HepG2 (cell line): ENCODE results near the gene ALDH3B1. TPM values are rescaled to one million over a fixed set of nuclear protein-coding genes. Genes with fewer than 3 reads are reported as not detected.

ENCODE experiments used
- ATAC-seq: fragments of 200-7000 bp; cut with Tn5 transposase; 3 replicates; pipeline ENCODE4 v1.9.1; 2020; ENCODE audit warnings: mild to moderate bottlenecking, moderate library complexity
- BruUV-seq: library from RNA; stranded (reverse); fragments of 400-500 nt; replicated peaks from 2 replicates; lab custom pipeline; 2021; lab: Mats Ljungman, UMichigan
- CTCF ChIA-PET: fragments of 300-600 bp; formaldehyde crosslinking; extraction: SDS; loops from one replicate; lab custom pipeline; 2021; ENCODE audit warnings: low total read pairs, inconsistent platforms, low intra/inter-chr PET ratio; lab: Yijun Ruan, JAX
- POLR2A ChIA-PET: fragments of 350-600 bp; sonication (Branson Sonifier 250); formaldehyde crosslinking; loops from one replicate; lab custom pipeline; 2020; ENCODE audit warnings: antibody characterized with exemption, inconsistent platforms; lab: Yijun Ruan, JAX
- DNase-seq: peaks from one replicate; pipeline ENCODE4 v3.0.0-alpha.2; 2015; ENCODE audit warnings: low spot score
- FAIRE-seq: peaks from 3 replicates; lab custom pipeline; 2011; peaks lifted over from hg19 to GRCh38; lab: Jason Lieb, UNC
- H2AFZ ChIP-seq: one replicate; pipeline ENCODE4 v1.6.1; 2011; ENCODE audit warnings: low read length, inconsistent platforms
- H3K27ac ChIP-seq: fragments of 300-600 bp; 3 replicates; pipeline ENCODE4 v1.8.0; 2011; ENCODE audit warnings: mixed run types, mild to moderate bottlenecking, mixed read lengths, low read length, inconsistent platforms; ENCODE audit not compliant: insufficient read depth; ENCODE audit errors: extremely low read length
- H3K27me3 ChIP-seq, 2 experiments: fragments of 200-600 bp in 1 of 2; 2 replicates in 1 of 2; 3 replicates in 1 of 2; pipeline versions ENCODE4 v1.6.0 to v1.8.0; 2011; ENCODE audit warnings: low read length in 2 of 2, mild to moderate bottlenecking in 2 of 2, moderate library complexity in 2 of 2, inconsistent platforms in 1 of 2; ENCODE audit not compliant: insufficient read depth in 2 of 2, control insufficient read depth in 1 of 2
- H3K36me3 ChIP-seq, 2 experiments: fragments of 200-600 bp in 1 of 2; replicated peaks in 1 of 2; 2 replicates in 1 of 2; 3 replicates in 1 of 2; pipeline versions ENCODE4 v1.5.1 to v1.8.0; 2011; ENCODE audit warnings: low read length in 2 of 2, inconsistent platforms in 1 of 2; ENCODE audit not compliant: insufficient read depth in 2 of 2, control insufficient read depth in 1 of 2
- H3K4me1 ChIP-seq: 2 replicates; pipeline ENCODE4 v1.5.1; 2012; ENCODE audit warnings: low read length, inconsistent platforms; ENCODE audit not compliant: insufficient read depth
- H3K4me2 ChIP-seq: 2 replicates; pipeline ENCODE4 v1.6.0; 2011; ENCODE audit warnings: low read depth, low read length, inconsistent platforms
- H3K4me3 ChIP-seq, 3 experiments: fragments of 200-600 bp in 1 of 3; sonication (generic), shearing (Covaris generic) in 1 of 3; replicated peaks in 1 of 3; 2 replicates each; pipeline ENCODE4 v1.5.1; 2011 to 2016; ENCODE audit warnings: low read length in 3 of 3, inconsistent platforms in 2 of 3, low read depth in 2 of 3, mild to moderate bottlenecking in 2 of 3, control low read depth in 1 of 3, mixed read lengths in 1 of 3; ENCODE audit not compliant: insufficient read depth in 1 of 3
- H3K79me2 ChIP-seq: one replicate; pipeline ENCODE4 v1.6.1; 2011; ENCODE audit warnings: low read length, inconsistent platforms; ENCODE audit not compliant: insufficient read depth
- H3K9ac ChIP-seq: 2 replicates; pipeline ENCODE4 v1.6.0; 2011; ENCODE audit warnings: mild to moderate bottlenecking, low read depth, low read length, inconsistent platforms; ENCODE audit not compliant: insufficient read depth
- H3K9me3 ChIP-seq: 2 replicates; pipeline ENCODE4 v1.5.1; 2012; ENCODE audit warnings: mild to moderate bottlenecking, low read length
- H4K20me1 ChIP-seq: 2 replicates; pipeline ENCODE4 v1.6.0; 2011; ENCODE audit warnings: inconsistent platforms, mild to moderate bottlenecking, low read length, moderate library complexity; ENCODE audit not compliant: insufficient read depth
- AGO1 ChIP-seq: fragments of 200-400 bp; formaldehyde crosslinking; IDR thresholded peaks from 2 replicates; pipeline ENCODE4 v1.6.1; 2017; ENCODE audit warnings: mild to moderate bottlenecking, low read depth, low read length, moderate library complexity; ENCODE audit not compliant: poor library complexity, severe bottlenecking
- EED ChIP-seq: sonication (generic); formaldehyde crosslinking; IDR thresholded peaks from 2 replicates; pipeline ENCODE4 v1.5.0; 2020; ENCODE audit warnings: mild to moderate bottlenecking, missing genetic modification reagents
- HOXA3 ChIP-seq: sonication (generic); formaldehyde crosslinking; IDR thresholded peaks from 2 replicates; pipeline ENCODE4 v1.5.0; 2020; ENCODE audit warnings: missing genetic modification reagents
- IKZF1 ChIP-seq: fragments of 450-650 bp; IDR thresholded peaks from 2 replicates; pipeline ENCODE4 v1.7.1; 2016
- MEF2D ChIP-seq: sonication (generic); formaldehyde crosslinking; IDR thresholded peaks from 2 replicates; pipeline ENCODE4 v1.5.1; 2020; ENCODE audit warnings: mild to moderate bottlenecking, missing genetic modification reagents
- ZBTB7A ChIP-seq: sonication (generic); formaldehyde crosslinking; IDR thresholded peaks from 2 replicates; pipeline ENCODE4 v1.8.0; 2022; ENCODE audit warnings: mild to moderate bottlenecking, missing genetic modification reagents
- ZKSCAN1 ChIP-seq: fragments of 150-350 bp; IDR thresholded peaks from 2 replicates; pipeline ENCODE4 v1.6.1; 2014; ENCODE audit warnings: low read length
- ZNF3 ChIP-seq: IDR thresholded peaks from 2 replicates; pipeline ENCODE4 v1.7.0; 2017; ENCODE audit warnings: inconsistent platforms
- ZNF557 ChIP-seq: sonication (generic); formaldehyde crosslinking; IDR thresholded peaks from 2 replicates; pipeline ENCODE4 v1.4.0; 2020; ENCODE audit warnings: missing genetic modification reagents
- ZNF619 ChIP-seq: sonication (generic); formaldehyde crosslinking; IDR thresholded peaks from 2 replicates; pipeline ENCODE4 v1.4.0; 2020; ENCODE audit warnings: mild to moderate bottlenecking, missing genetic modification reagents
- ZNF644 ChIP-seq: IDR thresholded peaks from 2 replicates; pipeline ENCODE4 v1.6.1; 2016; ENCODE audit warnings: low read depth
- WGBS: methylation state at CpG from one replicate; pipeline ENCODE4 v1.1.6; 2017; ENCODE audit warnings: low lambda C conversion rate; 5-methylcytosine and 5-hydroxymethylcytosine counted together
- in situ Hi-C: cut with HindIII; loops from 2 replicates; pipeline ENCODE4 v1.10.0; 2017; ENCODE audit warnings: low pct_unique_long_range_greater_than_20kb; ENCODE audit not compliant: extremely low pct_ligation_motif_present
- intact Hi-C: fragments of 100-400 bp; cut with micrococcal nuclease; formaldehyde crosslinking; loops from one replicate; pipeline ENCODE4 v1.10.0; 2022; ENCODE audit not compliant: unreplicated experiment
- polyA plus RNA-seq, 8 experiments: library from polyadenylated mRNA; depleted of rRNA in 3 of 8; stranded (reverse) in 7 of 8; unstranded in 1 of 8; fragments of >200 nt; fragmentation: Illumina TruSeq in 4 of 8; extraction: Trizol in 4 of 8; gene quantifications; 2 replicates each; pipeline versions ENCODE4 v1.2.1 to v1.2.3, GENCODE V29; 2011 to 2016; ENCODE audit warnings: low read depth in 4 of 8, missing spikeins in 1 of 8, mixed read lengths in 1 of 8; ENCODE audit not compliant: insufficient read depth in 1 of 8
- total RNA-seq, 5 experiments: library from RNA; depleted of rRNA; stranded (reverse); fragments of >200 nt; fragmentation: Illumina TruSeq; extraction: Trizol; gene quantifications; 2 replicates each; pipeline ENCODE4 v1.2.3, GENCODE V29; 2016; ENCODE audit warnings: low read depth in 1 of 5

Gene ALDH3B1
- total and polyA plus RNA-seq, 2 of the 13 experiments (the other 11 are each of a cell fraction or from before 2014, with no cell fraction given): 4.0 to 6.7 TPM

DNA sequence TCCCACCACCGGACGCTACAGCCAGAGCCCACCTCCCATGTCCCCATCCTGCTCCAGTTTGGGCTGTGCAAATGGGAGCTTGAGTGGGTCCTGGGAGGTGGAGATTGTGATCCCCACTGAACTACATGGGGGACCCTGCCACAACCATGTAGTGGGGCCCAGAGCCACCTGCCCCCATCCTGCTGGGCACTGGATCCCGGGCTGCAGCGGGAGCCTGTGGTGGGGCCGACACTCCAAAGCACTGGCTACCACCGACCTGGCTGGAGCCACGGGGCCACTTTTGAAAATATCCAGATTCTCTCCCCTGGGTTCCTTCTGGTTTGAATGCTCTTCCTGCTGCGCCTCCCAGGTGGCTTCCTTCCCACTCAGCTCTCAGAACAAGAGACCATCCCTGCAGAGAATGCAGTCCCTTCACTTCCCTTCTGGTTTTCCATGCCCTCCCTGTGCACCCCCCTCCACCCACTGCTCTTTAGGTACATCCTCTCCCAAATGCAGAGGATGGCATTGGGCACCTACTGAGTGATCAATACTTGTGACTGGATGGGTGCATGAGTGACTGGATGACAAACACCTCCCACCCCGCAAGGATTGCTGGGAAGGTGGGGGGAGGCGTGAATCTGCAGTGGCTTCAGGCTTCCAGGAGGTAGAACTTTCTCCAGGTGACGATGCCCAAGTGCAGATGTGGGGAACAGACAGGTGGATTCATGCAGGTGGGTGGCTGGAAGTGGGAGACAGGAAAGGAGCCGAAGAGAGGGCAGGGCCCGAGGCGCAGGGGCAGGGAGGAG, 5.4 kb upstream of the ALDH3B1 start (continued):
- peak; percentile 56; the same call in 1 of the 2 replicates for TF ChIP-seq EED (CRISPR knock-in tag)
- no peak for TF ChIP-seq MEF2D (CRISPR knock-in tag)
- TF ChIP-seq AGO1: peak; percentile 25
- TF ChIP-seq, all 625 proteins: peak for 4

DNA sequence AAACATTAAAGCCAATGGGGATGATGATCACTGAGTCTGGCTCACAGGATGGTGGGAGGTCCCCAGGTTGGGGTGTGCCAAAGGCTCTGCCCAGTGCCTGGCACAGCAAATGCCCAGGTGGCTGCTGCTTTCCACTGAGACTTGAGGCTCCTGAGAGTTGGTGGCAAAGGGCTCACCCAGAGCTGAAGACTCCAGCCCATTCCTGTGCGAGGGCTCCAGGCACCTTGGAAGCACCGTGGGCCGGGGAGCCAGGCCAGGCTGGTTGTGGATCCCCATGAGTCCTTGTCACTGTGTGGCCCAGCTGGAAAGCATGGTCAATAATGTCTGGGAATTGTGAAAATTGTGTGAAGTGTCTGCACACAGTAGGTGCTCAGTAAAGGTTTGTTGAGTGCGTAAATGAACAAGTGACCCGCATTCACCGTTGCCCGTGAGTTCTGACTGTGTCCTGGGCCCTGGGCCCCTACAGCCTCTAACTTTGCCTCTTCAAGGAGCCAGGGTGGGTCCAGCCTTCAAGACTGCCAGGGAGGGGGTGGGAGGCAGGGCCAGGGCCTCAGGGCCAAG, 3.4 kb upstream of the ALDH3B1 start:
- CTCF ChIA-PET: no interaction called here
- H3K9me3 ChIP-seq: no peaks in the 10 kb centered on the region

More for the DNA sequence above, 3.4 kb upstream of the ALDH3B1 start:
- no TSS peak for BruUV-seq
- intact Hi-C loops: no loop called here
- no peaks in the 10 kb centered on the region for H4K20me1 ChIP-seq
- no peak for TF ChIP-seq ZNF557 (CRISPR knock-in tag)
- TF ChIP-seq ZNF619: no peak
- no peak for TF ChIP-seq IKZF1
- no peak for TF ChIP-seq ZNF644
- TF ChIP-seq ZNF3 (CRISPR knock-in tag): peak; percentile 84
- peak; percentile 82 for TF ChIP-seq ZKSCAN1
- no peak for TF ChIP-seq HOXA3 (CRISPR knock-in tag)
- TF ChIP-seq ZBTB7A (CRISPR knock-in tag): no peak
- POLR2A ChIA-PET: no interaction called here
- H3K27ac ChIP-seq: no peak overlapping the region
- H3K4me1 ChIP-seq: peaks cover 85% of the 10 kb centered on the region
- ATAC-seq (no peak), DNase-seq (no peak), FAIRE-seq (no peak)
- peak overlapping the region; percentile 48 for H3K4me2 ChIP-seq
- no peak overlapping the region for H3K4me3 ChIP-seq
- in situ Hi-C loops: no loop called here
- H3K27me3 ChIP-seq: no peaks in the 10 kb centered on the region
- no peaks in the 10 kb centered on the region for H3K36me3 ChIP-seq
- no peak overlapping the region for H3K9ac ChIP-seq
- H3K79me2 ChIP-seq: no peaks in the 10 kb centered on the region
- 88% methylated on average over 6 of the region's 7 CpGs for WGBS
- no peak overlapping the region for H2AFZ ChIP-seq
